ENCODE results near the gene C9orf153. TPM values are rescaled to one million over a fixed set of nuclear protein-coding genes. Genes with fewer than 3 reads are reported as not detected.

The C9orf153 gene
- total and polyA plus RNA-seq, 2 of the 8 experiments (the other 6 are each of a cell fraction or from before 2014, with no cell fraction given), result not detected

DNA sequence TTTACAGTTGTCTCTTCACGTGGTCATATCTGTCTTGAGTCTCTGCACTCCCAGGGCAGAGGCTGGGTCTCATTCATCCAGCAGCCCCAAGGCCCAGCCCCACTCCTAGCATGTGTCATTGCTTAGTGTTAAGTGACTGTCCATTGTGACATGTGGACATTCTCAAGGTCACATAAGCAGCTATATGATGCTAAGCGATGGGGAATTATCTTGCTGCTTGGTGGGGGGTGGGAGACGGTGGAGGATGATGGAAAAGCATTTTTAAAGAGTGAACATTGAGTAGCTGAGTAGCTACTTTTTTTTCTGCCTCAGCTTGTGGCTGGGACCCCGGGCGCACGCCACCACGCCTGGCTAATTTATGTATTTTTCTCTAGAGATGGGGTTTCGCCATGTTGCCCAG lies at the start of gene C9orf153 (continued):
- no peak for TF ChIP-seq CHD7 (IDR thresholded peaks at IDR 0.05; ENCODE audit: insufficient replicate concordance, low read length)
- no peak for TF ChIP-seq NRF1 (IDR thresholded peaks at IDR 0.05; ENCODE audit: low read depth, low read length)
- TF ChIP-seq CHD1 (IDR thresholded peaks at IDR 0.05; ENCODE audit: low read depth, low read length), result no peak
- TF ChIP-seq YY1 (IDR thresholded peaks at IDR 0.05; ENCODE audit: low read depth, low read length), result no peak
- TF ChIP-seq BCL11A (IDR thresholded peaks at IDR 0.05; ENCODE audit: low read depth in 2 of 2, low read length in 2 of 2), result no peak
- TF ChIP-seq SAP30 (IDR thresholded peaks at IDR 0.05; ENCODE audit: insufficient read depth, insufficient replicate concordance, low read length), result no peak
- TF ChIP-seq SP2 (IDR thresholded peaks at IDR 0.05; ENCODE audit: low read length), result no peak
- TF ChIP-seq RAD21 (IDR thresholded peaks at IDR 0.05 in 1 of 2, conservative IDR thresholded peaks at IDR 0.05 in 1 of 2; ENCODE audit: low read depth in 2 of 2, low read length in 2 of 2), result no peak
- no peak for TF ChIP-seq RXRA (IDR thresholded peaks at IDR 0.05; ENCODE audit: insufficient read depth, low read depth, low read length)
- no peak for TF ChIP-seq JUND (IDR thresholded peaks at IDR 0.05; ENCODE audit: low read length)
- TF ChIP-seq KDM5A (IDR thresholded peaks at IDR 0.05; ENCODE audit: low read length), result no peak

Data from H1 (cell line).